HepG2 (cell line): ENCODE measurements around the gene CLASP2.

Experiments used
- CBX2 ChIP-seq, 2 experiments: fragments of 200-600 bp in 1 of 2; sonication (generic); formaldehyde crosslinking in 1 of 2; IDR thresholded peaks; 2 replicates each; pipeline versions ENCODE4 v1.7.0 to v1.8.1; 2018 to 2022; ENCODE audit warnings: low read depth in 2 of 2, low read length in 1 of 2, mild to moderate bottlenecking in 1 of 2, missing genetic modification reagents in 1 of 2
- ELF4 ChIP-seq: sonication (generic); formaldehyde crosslinking; IDR thresholded peaks from 2 replicates; pipeline ENCODE4 v1.5.0; 2020; ENCODE audit warnings: missing genetic modification reagents, mild to moderate bottlenecking, moderate library complexity, borderline replicate concordance
- POLR2A ChIP-seq, 2 experiments: IDR thresholded peaks; 2 replicates each; pipeline ENCODE4 v1.6.1; 2011; ENCODE audit warnings: low read depth in 2 of 2, low read length in 2 of 2, mild to moderate bottlenecking in 1 of 2, moderate library complexity in 1 of 2; ENCODE audit not compliant: insufficient read depth in 1 of 2

GRCh38 chr3:33682770-33683169 lies 35.3 kb downstream of the CLASP2 start:
- TF ChIP-seq POLR2A (IDR thresholded peaks at IDR 0.05; ENCODE audit: insufficient read depth in 1 of 2, low read depth in 2 of 2, low read length in 2 of 2) (no peak), CBX2 (IDR thresholded peaks at IDR 0.05; ENCODE audit: low read depth, low read length) (no peak), CBX2 (CRISPR knock-in tag; IDR thresholded peaks at IDR 0.05; ENCODE audit: low read depth) (no peak), ELF4 (CRISPR knock-in tag) (no peak)
